ENCODE data around the gene CACNA1I. TPM values are rescaled to one million over a fixed set of nuclear protein-coding genes. Genes with fewer than 3 reads are reported as not detected.

CACNA1I gene
- total and polyA plus RNA-seq, 2 of the 8 experiments (the other 6 are each of a cell fraction or from before 2014, with no cell fraction given), result 0.77 to 1.2 TPM

- H2AK5ac ChIP-seq (ENCODE audit: low read depth, low read length), result no peak overlapping the region
- H3K9ac ChIP-seq (replicated peaks in 1 of 4; ENCODE audit: extremely low read depth in 1 of 4, low read depth in 3 of 4, low read length in 3 of 4), result no peak overlapping the region
- no peaks in the 10 kb centered on the region for H3K23me2 ChIP-seq (ENCODE audit: low read depth, low read length)
- POLR2A ChIA-PET (ENCODE audit: partially characterized antibody), result interaction anchor here (1.0 kb wide), 1 partner anchor 11 kb away, joined by 4 read pairs; no protein-coding TSS in a partner anchor
- H3K36me3 ChIP-seq (ENCODE audit: control insufficient read depth in 2 of 4, insufficient read depth in 4 of 4, low read length in 3 of 4), result no peaks in the 10 kb centered on the region
- H3K27me3 ChIP-seq (replicated peaks in 1 of 4; ENCODE audit: control insufficient read depth in 3 of 4, extremely low read depth in 1 of 4, insufficient read depth in 3 of 4, low read length in 3 of 4), result no peaks in the 10 kb centered on the region
- no peak overlapping the region for H3K4me3 ChIP-seq (ENCODE audit: extremely low read depth in 1 of 4, insufficient read depth in 2 of 4, low read depth in 3 of 4, low read length in 4 of 4)
- no peak overlapping the region for H4K5ac ChIP-seq (ENCODE audit: insufficient read length, low read depth, low read length)
- H3K18ac ChIP-seq (ENCODE audit: extremely low read depth, low read length), result no peak overlapping the region
- DNase-seq (ENCODE audit: low read depth in 1 of 2, low spot score in 2 of 2) (no peak), FAIRE-seq (no peak)
- no peak overlapping the region for H3K4ac ChIP-seq (replicated peaks; ENCODE audit: insufficient read length, low read depth, low read length)
- H3K4me1 ChIP-seq (replicated peaks in 1 of 4; ENCODE audit: control insufficient read depth in 3 of 4, insufficient read depth in 4 of 4, low read length in 3 of 4), result peaks cover 0 to 11% (median 2%) of the 10 kb centered on the region in 4 experiments; a peak in 4 of 7 replicates
- H2BK12ac ChIP-seq (ENCODE audit: low read depth, low read length), result no peak overlapping the region
- H2BK20ac ChIP-seq (ENCODE audit: low read length), result no peak overlapping the region
- H2AFZ ChIP-seq (ENCODE audit: low read length), result no peak overlapping the region
- no peaks in the 10 kb centered on the region for H3K79me2 ChIP-seq (ENCODE audit: control insufficient read depth in 1 of 2, insufficient read depth in 2 of 2, low read length in 2 of 2)
- no peak for TF ChIP-seq ZNF274 (IDR thresholded peaks at IDR 0.05; ENCODE audit: borderline replicate concordance, extremely low read depth, low read length)
- TF ChIP-seq CTCF (IDR thresholded peaks at IDR 0.05; ENCODE audit: control extremely low read depth in 1 of 3, insufficient read depth in 1 of 3, low read depth in 1 of 3, low read length in 3 of 3), result no peak
- TF ChIP-seq USF2 (IDR thresholded peaks at IDR 0.05; ENCODE audit: low read length), result no peak
- TF ChIP-seq MAFK (IDR thresholded peaks at IDR 0.05; ENCODE audit: low read depth, low read length), result no peak
- no peak for TF ChIP-seq YY1 (IDR thresholded peaks at IDR 0.05; ENCODE audit: low read depth, low read length)
- CTCF ChIA-PET (ENCODE audit: partially characterized antibody), result interaction anchor here (0.6 to 0.9 kb wide), 4 partner anchors 22 to 355 kb away, joined by 3 read pairs; no protein-coding TSS in a partner anchor
- H3K4me2 ChIP-seq (ENCODE audit: insufficient read depth in 1 of 2, low read depth in 2 of 2, low read length in 2 of 2), result no peak overlapping the region
- H3K23ac ChIP-seq (ENCODE audit: insufficient read length), result no peak overlapping the region
- no peak overlapping the region for H3K56ac ChIP-seq (replicated peaks; ENCODE audit: insufficient read length, low read depth, low read length)
- H3K27ac ChIP-seq (ENCODE audit: low read depth, low read length), result no peak overlapping the region
- no peaks in the 10 kb centered on the region for H3K9me3 ChIP-seq (ENCODE audit: insufficient read depth in 2 of 2, low read depth in 1 of 2, low read length in 1 of 2)
- H3K79me1 ChIP-seq (ENCODE audit: low read depth, low read length), result no peaks in the 10 kb centered on the region
- no peak overlapping the region for H3K14ac ChIP-seq (ENCODE audit: insufficient read length)
- WGBS, 2 experiments (ENCODE audit: extremely low coverage in 1 of 2, insufficient coverage in 1 of 2, insufficient read length in 1 of 2, insufficient replicate concordance in 2 of 2, low coverage in 1 of 2, low lambda C conversion rate in 2 of 2, missing lambda C conversion rate in 1 of 2), result 85% methylated on average over 10 of the region's 12 CpGs; no CpG with 5 or more reads in 1 of the 2 experiments
- H2BK15ac ChIP-seq (ENCODE audit: low read length), result no peak overlapping the region
- no peak overlapping the region for H4K91ac ChIP-seq (replicated peaks; ENCODE audit: insufficient read length, low read length)
- H4K20me1 ChIP-seq (replicated peaks in 1 of 2; ENCODE audit: control insufficient read depth in 1 of 2, insufficient read depth in 2 of 2, low read length in 2 of 2), result peaks cover 0 to 2% of the 10 kb centered on the region in 2 experiments
- H4K8ac ChIP-seq (ENCODE audit: extremely low read depth, insufficient read depth, low read length), result no peak overlapping the region
- no peak overlapping the region for H2BK5ac ChIP-seq (ENCODE audit: low read depth, low read length)
- H2BK120ac ChIP-seq (replicated peaks; ENCODE audit: low read depth, low read length), result no peak overlapping the region
Observed at GRCh38 chr22:39684702-39685281, 114.2 kb downstream of the CACNA1I start.
